UCSD-AML1 (cell line): ENCODE results near the gene IGF1.
"Not testable (repeated sequence)": the region's sequence is repeated elsewhere in the genome, so short reads cannot be mapped to it uniquely, and the experiment has no call there.

Source experiments
- DNase-seq: peaks from one replicate; lab custom pipeline; 2025; ENCODE audit not compliant: unreplicated experiment; lab: John Stamatoyannopoulos, UW

IGF1 gene

DNA sequence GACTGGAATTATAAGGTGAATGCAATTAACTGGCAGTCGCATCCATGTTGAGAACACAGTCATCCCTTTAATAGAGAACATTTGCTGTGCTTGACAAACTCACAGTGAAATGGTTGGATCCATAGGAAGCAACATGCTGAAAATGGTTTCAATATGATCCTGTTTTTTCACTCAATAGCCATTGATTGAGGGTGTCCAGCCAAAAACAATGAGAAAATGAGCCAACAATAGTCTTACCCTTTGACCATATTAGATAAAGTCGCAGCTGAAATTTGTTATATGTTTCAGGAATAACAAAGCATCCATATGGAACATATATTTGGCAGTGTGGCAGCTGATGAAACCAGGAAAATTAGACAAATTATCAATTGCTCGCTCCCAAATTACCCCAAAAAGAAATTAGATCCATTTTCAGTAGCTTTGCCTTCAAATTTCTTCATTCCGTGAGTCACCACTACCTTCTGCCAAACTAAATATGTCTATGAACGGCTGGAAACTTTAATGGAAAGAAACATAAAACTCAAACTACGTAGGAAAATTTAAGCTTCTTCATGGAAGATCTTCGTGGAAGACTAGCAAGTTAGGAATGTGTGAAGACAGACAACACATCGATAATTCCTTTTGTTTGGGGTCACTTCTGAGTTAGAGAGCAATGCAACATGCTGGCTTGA is 17.4 kb downstream of the IGF1 start:
- no peak for DNase-seq

DNA sequence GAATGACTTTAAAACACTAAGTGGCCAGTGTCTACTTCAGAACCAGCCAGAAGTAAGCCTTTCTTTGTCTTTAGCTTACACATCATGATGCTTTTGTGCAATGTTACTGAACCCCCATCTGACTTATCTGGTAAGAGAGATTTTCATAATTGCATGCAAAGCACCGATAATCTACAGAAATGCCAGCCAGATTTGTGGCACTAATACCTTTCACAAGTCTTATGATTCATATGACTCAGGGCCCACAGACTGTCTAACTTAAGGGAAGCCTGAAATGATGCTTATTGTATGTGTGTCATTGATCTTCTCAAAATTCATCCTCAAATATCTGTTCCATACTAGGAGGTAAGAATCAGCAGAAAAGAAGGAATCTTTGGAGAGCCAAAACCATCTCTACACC is 18.0 kb downstream of the IGF1 start:
- DNase-seq, result no peak

DNA sequence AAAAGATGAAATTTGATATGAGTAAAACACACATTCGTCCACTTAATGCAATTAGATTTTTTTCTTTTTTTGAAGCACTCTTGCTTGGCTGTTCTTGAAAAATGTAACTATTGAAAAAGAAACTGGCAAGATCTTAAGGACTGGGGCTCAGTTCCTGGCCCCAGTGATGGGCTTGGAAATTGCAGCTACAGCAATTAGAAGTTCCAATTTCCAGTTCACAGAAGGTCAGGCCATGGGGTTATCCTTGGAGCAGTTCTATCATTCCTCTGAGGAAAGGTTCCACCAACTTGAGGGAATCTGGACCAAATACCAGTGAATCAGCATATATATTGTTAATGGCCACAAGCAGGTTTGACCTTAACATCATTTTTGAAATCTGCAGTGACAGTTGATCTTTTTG is 18.9 kb downstream of the IGF1 start:
- DNase-seq, result no peak

DNA sequence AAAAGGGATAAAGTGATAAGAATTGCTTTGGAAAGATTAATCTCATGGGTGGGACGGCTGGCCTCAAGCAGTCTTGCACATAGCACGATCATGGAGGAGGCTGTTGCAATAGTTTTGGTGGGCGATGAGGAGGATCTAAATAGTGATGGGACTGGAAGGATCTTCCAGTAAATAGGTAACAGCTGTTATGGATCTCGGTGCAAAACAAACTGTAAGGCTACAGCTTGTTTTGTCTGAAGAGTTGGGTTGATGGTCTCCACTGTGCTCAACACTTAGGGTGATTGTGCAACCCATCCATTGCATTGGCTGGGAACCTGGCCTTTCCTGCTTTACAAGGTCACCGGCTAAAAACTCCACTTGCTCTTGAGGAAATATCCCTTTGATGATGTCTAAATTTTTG is 21.0 kb downstream of the IGF1 start:
- no peak for DNase-seq

DNA sequence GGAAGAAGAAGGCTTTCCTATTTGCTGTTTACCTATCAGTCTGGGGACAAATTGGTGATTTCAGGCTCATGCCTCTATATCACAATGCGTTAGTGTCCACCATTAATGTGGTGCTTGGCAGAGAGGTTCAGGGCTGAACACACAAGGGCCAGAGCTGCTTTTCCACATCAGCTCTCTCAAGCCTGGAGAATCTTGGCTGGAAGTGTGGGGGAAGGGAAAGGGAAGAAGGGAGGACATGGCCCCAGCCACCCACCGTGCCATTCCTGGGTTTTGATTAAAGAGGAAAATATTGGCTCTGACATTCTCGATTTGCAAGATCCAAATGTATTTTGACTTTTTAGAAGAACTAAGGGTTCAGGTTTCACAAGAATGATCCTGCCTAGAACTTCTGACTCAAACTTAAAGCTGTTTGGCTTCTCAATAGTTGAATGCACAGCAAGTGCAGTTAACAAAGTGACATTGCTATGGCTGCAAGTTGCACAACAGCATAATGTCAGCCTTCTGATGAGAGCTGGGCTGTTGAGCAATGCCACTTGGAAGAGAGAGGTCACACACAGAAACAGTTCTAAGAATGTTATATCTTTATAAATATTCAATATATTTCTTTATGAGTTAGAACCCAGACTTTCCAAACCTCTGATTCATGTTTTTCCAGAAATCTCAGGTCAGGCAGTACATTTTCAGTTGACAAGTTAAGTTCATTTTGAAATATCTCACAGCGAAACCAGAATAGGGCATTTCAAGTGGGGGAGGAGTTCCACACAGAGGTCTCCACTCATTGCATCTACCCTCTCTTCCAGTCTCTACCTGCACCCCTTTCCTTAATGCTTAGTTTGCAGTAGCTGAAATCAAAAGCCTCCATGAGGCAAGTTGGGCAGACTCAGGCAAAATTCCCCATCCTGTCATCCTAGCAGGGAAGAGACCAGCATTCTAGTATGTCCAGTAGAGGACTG is 25.3 kb downstream of the IGF1 start:
- no peak for DNase-seq

DNA sequence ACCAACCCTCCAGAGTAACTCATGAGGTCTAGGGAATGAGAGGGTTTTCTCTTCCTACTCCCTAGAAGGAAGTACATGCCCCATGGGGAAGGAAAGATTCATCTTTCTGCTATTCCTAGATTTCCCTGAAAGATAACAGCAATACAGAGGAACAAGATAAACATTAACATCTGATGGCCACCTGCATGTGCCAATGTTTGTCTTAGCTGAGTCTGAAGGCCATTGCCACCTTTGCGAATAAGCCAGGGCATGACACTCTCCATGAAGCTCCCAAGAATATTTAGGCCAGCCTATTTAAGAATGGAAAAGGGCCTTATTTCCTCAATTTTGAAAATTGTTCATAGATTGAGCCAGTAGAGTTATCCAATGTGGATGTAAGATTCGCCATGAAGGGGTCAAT is 26.0 kb downstream of the IGF1 start:
- DNase-seq, result no peak

DNA sequence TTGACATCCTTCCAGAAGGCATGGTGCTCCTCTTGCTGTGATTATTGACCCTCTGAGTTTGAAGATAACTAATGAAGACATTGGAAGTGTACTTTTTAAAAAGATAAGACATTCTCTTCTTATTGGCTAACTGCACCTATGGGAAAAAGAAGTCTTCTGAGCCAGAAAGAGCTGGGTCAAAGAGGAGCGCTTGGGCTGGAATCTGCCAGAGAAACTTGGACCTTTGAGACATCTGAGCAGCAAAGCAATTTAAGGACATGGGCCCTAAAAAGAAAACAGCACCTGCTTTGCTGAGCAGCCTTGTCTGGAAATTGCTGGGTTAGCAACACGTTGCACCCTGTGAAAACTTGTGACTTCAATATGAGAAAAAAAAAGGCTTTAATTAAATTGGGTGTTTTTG is 27.8 kb downstream of the IGF1 start:
- no peak for DNase-seq

DNA sequence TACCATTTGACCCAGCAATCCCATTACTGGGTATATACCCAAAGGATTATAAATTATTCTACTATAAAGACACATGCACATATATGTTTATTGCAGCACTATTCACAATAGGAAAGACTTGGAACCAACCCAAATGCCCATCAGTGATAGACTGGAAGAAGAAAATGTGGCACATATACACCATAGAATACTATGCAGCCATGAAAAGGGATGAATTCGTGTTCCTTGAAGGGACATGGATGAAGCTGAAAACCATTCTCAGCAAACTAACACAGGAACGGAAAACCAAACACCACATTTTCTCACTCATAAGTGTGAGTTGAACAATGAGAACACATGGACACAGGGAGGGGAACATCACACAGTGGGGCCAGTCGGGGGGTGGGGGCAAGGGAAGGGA is 31.3 kb downstream of the IGF1 start:
- not testable (repeated sequence) for DNase-seq

DNA sequence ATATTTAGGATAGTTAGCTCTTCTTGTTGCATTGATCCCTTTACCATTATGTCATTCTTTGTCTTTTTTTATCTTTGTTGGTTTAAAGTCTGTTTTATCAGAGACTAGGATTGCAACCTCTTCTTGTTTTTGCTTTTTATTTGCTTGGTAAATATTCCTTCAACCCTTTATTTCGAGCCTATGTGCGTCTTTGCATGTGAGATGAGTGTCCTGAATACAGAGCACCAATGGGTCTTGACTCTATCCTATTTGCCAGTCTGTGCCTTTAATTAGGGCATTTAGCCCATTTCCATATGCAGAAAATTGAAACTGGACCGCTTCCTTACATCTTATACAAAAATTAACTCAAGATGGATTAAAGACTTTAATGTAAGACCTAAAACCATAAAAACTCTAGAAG is 32.9 kb downstream of the IGF1 start:
- DNase-seq, result not testable (repeated sequence)

DNA sequence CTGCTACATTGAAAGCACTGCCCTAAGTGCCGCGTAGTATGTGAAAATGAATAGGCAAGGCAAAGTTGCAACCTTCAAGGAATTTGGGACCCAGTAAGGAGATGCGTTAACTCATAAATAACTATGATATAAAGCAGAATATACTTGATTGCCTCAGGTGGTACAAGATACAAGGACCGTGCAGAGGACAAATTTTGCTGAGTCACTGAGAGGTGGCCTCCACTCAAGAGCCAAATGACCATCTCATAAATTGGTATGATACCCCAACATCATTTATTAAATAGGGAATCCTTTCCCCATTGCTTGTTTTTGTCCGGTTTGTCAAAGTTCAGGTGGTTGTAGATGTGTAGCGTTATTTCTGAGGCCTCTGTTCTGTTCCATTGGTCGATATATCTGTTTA is 35.7 kb downstream of the IGF1 start:
- no peak for DNase-seq

DNA sequence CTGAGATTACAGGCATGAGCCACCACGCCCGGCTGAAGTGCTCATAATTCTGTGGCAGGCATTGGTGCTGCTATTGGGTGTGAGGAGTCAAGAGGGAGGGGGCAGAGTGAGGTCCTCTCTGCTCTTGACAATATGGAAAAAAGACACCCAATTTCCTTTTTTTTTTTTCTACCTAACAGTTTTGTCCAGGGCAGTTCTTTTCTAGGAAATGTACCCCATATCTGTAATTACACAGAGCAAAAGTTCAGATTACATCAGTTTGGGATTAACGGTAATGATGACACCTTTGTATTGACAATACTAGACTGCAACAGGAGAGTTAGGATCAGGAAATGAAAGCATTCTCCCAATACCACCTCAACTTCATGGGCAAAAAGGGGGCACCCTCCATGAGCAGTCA is 36.3 kb downstream of the IGF1 start:
- no peak for DNase-seq

DNA sequence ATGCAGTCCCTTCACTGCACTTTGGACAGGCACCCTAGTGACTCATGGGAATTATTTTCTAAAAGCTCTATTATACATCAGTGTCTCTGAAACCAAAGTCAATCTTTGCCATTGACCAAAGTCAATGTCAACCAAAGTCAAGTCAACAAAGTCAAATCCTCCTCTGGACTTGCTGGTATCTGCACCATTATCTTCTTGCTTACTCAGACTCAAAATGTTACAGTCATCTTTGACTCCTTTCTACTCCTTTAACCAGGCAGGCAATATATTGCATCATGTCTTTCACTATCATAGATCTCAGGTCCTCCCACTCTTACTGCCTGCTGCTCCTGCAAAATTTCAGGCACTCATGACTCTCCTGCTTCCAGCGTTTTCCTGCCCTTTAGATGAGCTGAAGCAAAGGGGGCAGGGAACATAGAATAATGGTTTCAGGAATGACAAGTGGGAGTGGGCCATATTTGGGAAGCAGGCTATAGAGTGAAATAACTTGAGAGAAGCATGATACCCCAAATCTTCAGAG is 39.2 kb downstream of the IGF1 start:
- no peak for DNase-seq

DNA sequence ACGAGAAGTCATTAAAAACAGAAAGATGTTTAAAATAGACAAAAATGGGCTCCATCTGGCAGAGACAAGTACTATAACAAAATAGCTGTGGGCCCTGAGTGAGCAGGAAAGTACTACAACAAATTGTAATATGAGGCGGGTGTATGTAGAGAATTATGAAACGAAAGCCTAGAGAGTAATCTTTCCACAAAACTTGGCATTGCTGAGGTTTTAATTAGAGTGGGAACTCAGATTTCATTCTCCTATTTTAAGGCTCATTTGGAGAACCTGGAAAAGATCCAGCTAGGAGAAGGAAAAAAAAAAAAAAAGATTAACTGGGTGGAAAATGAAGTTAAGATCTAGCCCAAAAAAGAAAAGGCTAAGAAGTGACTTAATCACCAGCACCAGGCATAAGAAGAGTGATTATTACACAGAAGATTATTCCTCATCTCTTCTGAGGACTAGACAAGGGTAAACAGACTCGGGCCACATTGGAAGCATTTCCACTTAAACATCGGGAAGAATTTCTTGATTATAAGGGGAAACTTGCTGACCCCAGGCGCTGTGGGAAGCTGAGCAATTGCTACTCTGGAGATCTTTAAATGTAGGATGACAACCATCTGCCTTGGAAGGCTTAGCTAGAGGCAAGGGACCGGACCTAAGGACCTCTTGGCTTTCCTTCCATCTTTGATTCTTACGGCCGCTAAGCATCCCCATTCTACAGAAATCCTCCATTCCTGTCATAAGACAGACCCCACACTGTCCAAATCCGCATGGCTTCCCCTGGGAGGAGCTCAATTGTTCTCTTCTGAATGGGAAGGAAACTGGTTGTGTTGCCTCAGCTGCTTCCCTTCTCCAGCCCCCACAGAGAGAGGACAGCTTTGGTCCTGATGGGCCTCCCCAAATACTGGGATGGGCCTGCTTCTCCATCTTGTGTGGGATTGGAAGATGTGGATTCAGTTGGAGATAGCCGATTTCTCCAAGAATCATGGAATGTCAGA is 40.6 kb downstream of the IGF1 start:
- no peak for DNase-seq

DNA sequence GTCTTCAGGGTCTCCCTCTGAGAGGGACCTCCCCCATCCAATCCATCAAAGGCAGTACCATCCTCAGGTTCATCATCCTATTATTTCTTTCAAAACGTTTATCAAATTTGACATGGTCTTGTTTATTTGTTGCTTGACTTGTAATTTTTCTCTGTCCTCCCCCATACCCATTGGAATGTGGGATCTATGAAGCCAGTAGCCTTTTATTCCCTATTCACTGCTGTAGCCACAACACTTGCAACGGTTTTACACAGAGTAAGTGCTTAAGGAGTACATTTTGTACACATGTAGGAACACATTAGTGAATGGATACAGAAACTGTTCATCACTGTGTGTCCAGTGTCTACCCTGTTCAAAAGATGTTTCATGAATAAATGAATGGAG is 41.5 kb downstream of the IGF1 start:
- DNase-seq, result no peak

DNA sequence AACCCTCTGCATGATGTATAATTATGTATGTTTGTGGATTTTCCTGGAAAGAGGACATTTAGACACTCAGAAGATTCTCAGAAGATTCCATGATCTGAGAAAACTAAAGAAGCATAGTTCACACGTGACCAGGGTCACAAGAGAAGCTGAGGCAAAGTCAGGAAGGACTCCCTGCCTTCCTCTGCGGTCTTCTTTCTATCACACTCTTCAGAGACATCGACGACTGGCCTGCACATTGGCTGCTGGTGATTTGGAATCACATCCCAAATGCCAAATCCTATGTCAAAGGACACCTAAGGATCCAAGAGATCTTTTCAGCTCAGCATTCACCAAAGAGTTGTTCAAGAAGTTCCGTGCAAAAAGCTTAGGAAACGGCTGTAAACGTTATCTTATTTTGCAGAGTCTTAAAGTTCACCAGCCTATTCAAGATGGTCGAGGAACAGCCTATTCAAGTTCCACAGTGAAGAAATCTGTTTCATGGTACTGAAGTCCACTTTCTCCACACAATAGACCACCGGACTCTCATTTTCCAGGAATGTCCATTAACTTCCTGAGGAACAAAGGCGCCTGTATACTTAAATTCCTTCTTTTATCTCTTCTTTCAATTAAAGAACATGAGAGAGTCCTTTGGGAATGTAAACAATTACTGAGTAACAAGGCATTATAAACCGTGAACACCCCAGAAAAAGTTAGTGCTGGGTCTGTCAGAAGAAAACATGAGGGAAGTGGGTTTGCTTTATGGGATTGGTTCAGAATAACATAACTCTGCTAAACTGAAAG is 42.1 kb downstream of the IGF1 start:
- no peak for DNase-seq

DNA sequence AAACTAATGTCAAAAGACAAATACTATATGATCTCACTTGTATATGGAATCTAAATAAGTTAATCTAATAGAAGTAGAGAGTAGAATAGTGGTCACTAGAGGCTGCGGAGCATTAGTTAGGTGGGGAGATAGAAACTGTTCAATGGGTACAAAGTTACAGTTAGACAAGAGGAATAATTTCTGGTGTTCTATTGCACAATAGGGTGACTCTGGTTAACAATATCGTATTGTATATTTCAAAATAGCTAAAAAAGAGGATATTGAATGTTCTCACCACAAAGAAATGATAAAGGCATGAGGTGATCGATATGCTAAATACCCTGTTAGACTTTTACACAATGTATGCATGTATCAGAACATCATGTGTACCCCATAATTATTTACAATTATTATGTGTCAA is 42.9 kb downstream of the IGF1 start:
- DNase-seq, result no peak

DNA sequence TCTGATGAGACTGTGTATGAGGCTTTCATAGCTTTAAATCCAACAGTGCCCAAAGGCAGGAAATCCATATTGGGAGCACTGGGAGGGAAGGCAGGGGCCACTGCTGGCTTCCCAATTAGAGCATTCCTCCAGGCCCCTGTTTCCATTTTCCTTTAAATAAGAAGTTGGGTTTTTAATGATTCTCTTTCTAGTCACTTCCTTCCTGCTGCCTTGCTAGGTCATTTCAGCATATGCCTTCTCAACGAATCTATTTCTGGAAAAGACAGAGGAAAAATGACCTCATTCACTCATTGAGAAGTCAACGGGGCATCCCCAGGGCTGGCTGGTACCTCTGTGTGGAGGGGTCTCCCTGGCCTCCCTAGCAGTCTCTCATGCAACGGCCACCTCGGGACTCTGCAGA is 43.5 kb downstream of the IGF1 start:
- no peak for DNase-seq

DNA sequence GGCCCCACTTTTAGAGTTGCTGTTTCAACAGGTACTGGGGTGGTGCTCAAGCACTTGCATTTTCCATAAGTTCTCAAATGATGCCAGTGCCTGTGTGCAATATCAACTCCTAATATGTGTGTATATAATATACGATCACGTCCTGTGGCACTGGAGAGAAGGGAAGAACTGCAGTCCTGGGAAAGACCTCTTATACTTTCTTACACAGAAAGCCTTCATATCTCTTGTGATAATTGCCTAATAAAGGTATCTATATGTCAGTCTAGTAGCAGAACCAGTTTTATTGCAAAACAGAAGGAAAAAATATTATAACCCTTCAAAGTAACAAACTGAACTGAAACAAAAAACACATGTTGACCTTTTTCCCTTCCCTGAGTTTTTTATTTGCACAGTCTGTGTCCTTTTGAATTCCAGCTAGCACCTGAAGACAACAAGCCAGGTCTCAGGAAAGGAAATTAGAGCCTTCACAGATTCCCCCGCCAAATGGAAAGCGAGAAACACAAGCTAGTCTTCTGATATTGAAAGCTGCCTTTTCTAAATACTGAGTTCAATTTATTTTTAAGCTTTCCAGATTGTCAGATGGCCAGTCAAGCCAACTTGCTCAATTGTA is 44.4 kb downstream of the IGF1 start:
- no peak for DNase-seq

DNA sequence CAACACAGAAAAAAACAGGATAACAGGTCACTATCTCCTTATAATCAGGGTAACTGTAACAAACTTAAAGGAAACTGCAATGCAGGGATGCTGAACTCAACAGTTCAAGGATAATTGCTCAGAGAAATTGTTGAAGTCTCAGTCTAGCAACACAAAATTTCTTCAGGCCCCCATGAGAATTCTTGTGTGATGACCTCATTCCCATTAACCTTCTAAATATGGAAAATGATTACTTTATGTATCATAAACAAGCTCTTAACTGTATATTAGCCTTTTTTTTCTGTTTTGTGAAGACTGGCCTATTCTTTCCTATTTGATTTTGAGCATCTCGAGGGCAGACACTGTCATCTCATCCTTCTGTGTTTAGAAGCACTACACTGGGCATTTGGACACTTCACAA is 47.1 kb downstream of the IGF1 start:
- no peak for DNase-seq

DNA sequence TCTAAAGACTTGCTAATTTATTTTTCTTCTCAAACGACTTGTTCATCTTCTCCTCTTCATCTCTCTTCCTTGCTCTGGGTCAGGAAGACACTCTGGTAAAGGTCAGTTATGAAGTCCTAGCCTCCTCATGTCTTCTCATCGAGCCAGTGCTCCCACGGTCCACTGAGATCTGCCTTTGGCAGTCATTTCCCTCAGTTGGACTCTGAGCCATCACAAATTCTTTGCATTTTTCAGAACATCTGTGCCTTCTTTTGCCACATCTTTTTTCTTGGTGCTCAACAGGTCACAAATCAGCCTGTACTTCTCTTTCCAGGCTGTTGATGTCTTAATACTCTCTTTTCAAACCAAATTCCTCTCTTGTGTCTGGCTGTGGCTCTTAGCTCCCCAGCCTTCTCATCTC is 49.7 kb downstream of the IGF1 start:
- DNase-seq, result no peak
